Parathyroid adenoma (tissue), 2 donors: Measurements from ENCODE around the gene XPNPEP2.

Source experiments
- H2AFZ ChIP-seq: fragments of 300-600 bp; sonication (generic); one replicate; pipeline ENCODE4 v1.7.0; 2017; ENCODE audit warnings: antibody characterized with exemption, mild to moderate bottlenecking
- H3K27ac ChIP-seq: fragments of 300-600 bp; sonication (generic); one replicate; pipeline ENCODE4 v1.7.0; 2017
- H3K27me3 ChIP-seq: fragments of 300-600 bp; sonication (generic); one replicate; pipeline ENCODE4 v1.7.0; 2017; ENCODE audit warnings: low read length; ENCODE audit not compliant: control insufficient read depth, insufficient read depth
- H3K36me3 ChIP-seq: fragments of 300-600 bp; sonication (generic); one replicate; pipeline ENCODE4 v1.7.0; 2017; ENCODE audit warnings: low read length; ENCODE audit not compliant: control insufficient read depth, insufficient read depth
- H3K4me1 ChIP-seq: fragments of 300-600 bp; sonication (generic); one replicate; pipeline ENCODE4 v1.7.0; 2017; ENCODE audit warnings: control low read depth
- H3K4me2 ChIP-seq: fragments of 300-600 bp; sonication (generic); one replicate; pipeline ENCODE4 v1.7.0; 2017; ENCODE audit warnings: low read length
- H3K4me3 ChIP-seq: fragments of 300-600 bp; sonication (generic); one replicate; pipeline ENCODE4 v1.7.0; 2017; ENCODE audit warnings: low read depth, low read length
- H3K79me2 ChIP-seq: fragments of 300-600 bp; sonication (generic); one replicate; pipeline ENCODE4 v1.7.0; 2017; ENCODE audit warnings: control low read depth
- H3K9ac ChIP-seq: fragments of 300-600 bp; sonication (generic); one replicate; pipeline ENCODE4 v1.7.0; 2017; ENCODE audit warnings: mild to moderate bottlenecking
- H3K9me3 ChIP-seq: fragments of 300-600 bp; sonication (generic); one replicate; pipeline ENCODE4 v1.7.0; 2017; ENCODE audit warnings: low read length; ENCODE audit not compliant: control insufficient read depth
- TF ChIP-seq, protein P1 (sequence below): fragments of 300-600 bp; sonication (generic); IDR thresholded peaks from one replicate; pipeline ENCODE4 v1.7.0; 2017; ENCODE audit warnings: antibody characterized with exemption, mild to moderate bottlenecking
- donor health status: primary hyperparathyroidism.

XPNPEP2 gene

DNA sequence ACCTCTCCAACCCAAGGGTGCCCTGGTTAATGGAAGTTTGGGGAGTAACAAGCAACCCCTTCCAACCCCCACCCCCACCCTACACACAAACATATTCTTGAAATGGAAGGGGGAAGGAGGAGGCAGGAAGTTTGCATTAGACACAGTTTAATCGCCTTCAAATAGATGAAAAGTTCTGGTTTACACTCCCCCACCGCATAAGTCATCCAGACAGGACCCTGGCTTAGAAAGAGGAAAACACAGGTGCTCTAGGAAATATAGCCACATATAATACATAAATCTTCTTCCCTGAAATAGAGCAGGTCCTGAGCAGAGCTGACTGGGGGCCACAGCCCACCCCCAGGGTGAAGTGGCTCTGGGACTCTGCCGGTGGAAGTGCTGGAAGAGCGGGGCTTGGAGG, 66.0 kb downstream of the XPNPEP2 start:
- Histone ChIP-seq H3K4me2 (no peak overlapping the region), H3K4me3 (no peak overlapping the region), H3K9ac (no peak overlapping the region), H3K36me3 (no peaks in the 10 kb centered on the region), H3K9me3 (no peaks in the 10 kb centered on the region), H3K27ac (no peak overlapping the region), H3K79me2 (no peaks in the 10 kb centered on the region), H3K27me3 (no peaks in the 10 kb centered on the region), H2AFZ (no peak overlapping the region), H3K4me1 (no peaks in the 10 kb centered on the region)
- TF ChIP-seq, protein P1, sequence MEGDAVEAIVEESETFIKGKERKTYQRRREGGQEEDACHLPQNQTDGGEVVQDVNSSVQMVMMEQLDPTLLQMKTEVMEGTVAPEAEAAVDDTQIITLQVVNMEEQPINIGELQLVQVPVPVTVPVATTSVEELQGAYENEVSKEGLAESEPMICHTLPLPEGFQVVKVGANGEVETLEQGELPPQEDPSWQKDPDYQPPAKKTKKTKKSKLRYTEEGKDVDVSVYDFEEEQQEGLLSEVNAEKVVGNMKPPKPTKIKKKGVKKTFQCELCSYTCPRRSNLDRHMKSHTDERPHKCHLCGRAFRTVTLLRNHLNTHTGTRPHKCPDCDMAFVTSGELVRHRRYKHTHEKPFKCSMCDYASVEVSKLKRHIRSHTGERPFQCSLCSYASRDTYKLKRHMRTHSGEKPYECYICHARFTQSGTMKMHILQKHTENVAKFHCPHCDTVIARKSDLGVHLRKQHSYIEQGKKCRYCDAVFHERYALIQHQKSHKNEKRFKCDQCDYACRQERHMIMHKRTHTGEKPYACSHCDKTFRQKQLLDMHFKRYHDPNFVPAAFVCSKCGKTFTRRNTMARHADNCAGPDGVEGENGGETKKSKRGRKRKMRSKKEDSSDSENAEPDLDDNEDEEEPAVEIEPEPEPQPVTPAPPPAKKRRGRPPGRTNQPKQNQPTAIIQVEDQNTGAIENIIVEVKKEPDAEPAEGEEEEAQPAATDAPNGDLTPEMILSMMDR: no peak

GRCh38 chrX:129808158-129808828, 69.5 kb downstream of the XPNPEP2 start:
- TF ChIP-seq, protein P1: no peak
- Histone ChIP-seq H3K27ac (no peak overlapping the region), H3K36me3 (no peaks in the 10 kb centered on the region), H3K27me3 (no peaks in the 10 kb centered on the region), H3K4me2 (no peak overlapping the region), H3K79me2 (no peaks in the 10 kb centered on the region), H3K9ac (no peak overlapping the region), H3K9me3 (no peaks in the 10 kb centered on the region), H3K4me3 (no peak overlapping the region), H2AFZ (no peak overlapping the region), H3K4me1 (no peaks in the 10 kb centered on the region)

GRCh38 chrX:129808829-129809796, 70.3 kb downstream of the XPNPEP2 start:
- no peak overlapping the region for H3K27ac ChIP-seq
- H3K9me3 ChIP-seq: no peaks in the 10 kb centered on the region
- no peak overlapping the region for H3K4me3 ChIP-seq
- H3K4me2 ChIP-seq: no peak overlapping the region
- no peaks in the 10 kb centered on the region for H3K27me3 ChIP-seq
- H2AFZ ChIP-seq: no peak overlapping the region
- no peaks in the 10 kb centered on the region for H3K36me3 ChIP-seq
- no peak overlapping the region for H3K9ac ChIP-seq
- TF ChIP-seq, protein P1: no peak
- H3K79me2 ChIP-seq: no peaks in the 10 kb centered on the region
- H3K4me1 ChIP-seq: no peaks in the 10 kb centered on the region

DNA sequence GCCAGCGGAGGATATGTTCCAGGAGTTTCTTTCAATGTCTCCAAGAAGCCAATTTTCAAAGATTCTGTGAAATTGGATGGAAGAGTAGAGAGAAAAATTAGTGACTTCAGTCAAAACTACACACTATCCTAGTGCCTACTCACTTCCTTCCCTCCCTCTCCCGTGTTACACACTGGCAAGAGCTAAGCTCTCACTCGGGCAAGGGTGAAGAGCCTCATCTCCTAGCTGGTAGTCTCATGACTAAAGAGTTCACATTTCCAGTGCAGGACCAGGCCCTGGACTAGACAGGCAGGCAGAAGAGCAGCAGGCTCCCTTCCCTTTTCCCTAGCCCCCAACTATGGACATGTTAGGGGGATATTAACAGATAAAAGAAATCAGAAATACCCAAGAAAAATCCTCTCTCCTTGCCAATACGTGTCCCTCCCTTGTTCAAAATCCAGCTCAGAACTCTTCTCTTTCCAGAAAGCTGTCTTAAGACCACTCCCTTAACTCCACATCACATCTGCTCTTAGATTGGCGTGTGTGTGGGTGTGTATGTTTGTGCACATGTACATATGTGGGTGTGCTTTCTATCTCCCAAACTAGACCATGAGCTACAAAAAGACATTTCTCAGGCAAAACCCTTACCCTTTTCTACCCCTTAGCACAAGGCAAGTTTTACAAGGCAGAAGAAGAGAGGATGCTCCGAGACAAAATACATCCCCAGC, 75.0 kb downstream of the XPNPEP2 start:
- H3K4me2 ChIP-seq: no peak overlapping the region
- no peaks in the 10 kb centered on the region for H3K4me1 ChIP-seq
- no peak overlapping the region for H3K9ac ChIP-seq
- H3K9me3 ChIP-seq: no peaks in the 10 kb centered on the region
- no peaks in the 10 kb centered on the region for H3K27me3 ChIP-seq
- H3K79me2 ChIP-seq: no peaks in the 10 kb centered on the region
- no peak overlapping the region for H3K27ac ChIP-seq
- no peak overlapping the region for H2AFZ ChIP-seq
- H3K36me3 ChIP-seq: no peaks in the 10 kb centered on the region
- H3K4me3 ChIP-seq: no peak overlapping the region
- TF ChIP-seq, protein P1: no peak
